HT-29 (cell line): ENCODE results near the gene OSGIN1. TPM values are rescaled to one million over a fixed set of nuclear protein-coding genes. Genes with fewer than 3 reads are reported as not detected.

Experiments used
- DNase-seq: peaks from one replicate; pipeline ENCODE4 v3.0.0-alpha.2; 2015; ENCODE audit warnings: low spot score
- total RNA-seq: library from RNA; depleted of rRNA; stranded (reverse); fragments of >200 nt; shearing (Covaris generic); gene quantifications from 2 replicates; pipeline ENCODE4 v1.2.3, GENCODE V29; 2014

The OSGIN1 gene
- total RNA-seq, 1 experiment from 2014 or later: 16.1 TPM

GRCh38 chr16:83972256-83973008 is 19.4 kb downstream of the OSGIN1 start:
- DNase-seq: no peak

- DNase-seq: no peak
Measured at GRCh38 chr16:83973077-83973476, 20.0 kb downstream of the OSGIN1 start.

GRCh38 chr16:83973581-83974385 is 20.7 kb downstream of the OSGIN1 start:
- DNase-seq: no peak

GRCh38 chr16:83974475-83974874 is 21.4 kb downstream of the OSGIN1 start:
- no peak for DNase-seq

- DNase-seq: no peak
Measured at GRCh38 chr16:83975590-83976260, 22.7 kb downstream of the OSGIN1 start.

- DNase-seq: no peak
Measured at GRCh38 chr16:83977056-83977815, 24.2 kb downstream of the OSGIN1 start.

- DNase-seq: no peak
Measured at GRCh38 chr16:83978401-83978904, 25.4 kb downstream of the OSGIN1 start.

- no peak for DNase-seq
Measured at GRCh38 chr16:83979441-83979840, 26.4 kb downstream of the OSGIN1 start.

- no peak for DNase-seq
Measured at GRCh38 chr16:83980794-83981193, 27.8 kb downstream of the OSGIN1 start.

- no peak for DNase-seq
Measured at GRCh38 chr16:83981799-83982198, 28.8 kb downstream of the OSGIN1 start.

GRCh38 chr16:83983491-83983890 is 30.5 kb downstream of the OSGIN1 start:
- DNase-seq: no peak

- DNase-seq: no peak
Measured at GRCh38 chr16:83989300-83989699, 36.3 kb downstream of the OSGIN1 start.

- no peak for DNase-seq
Measured at GRCh38 chr16:83990492-83990891, 37.5 kb downstream of the OSGIN1 start.

GRCh38 chr16:83992624-83993023 is 39.6 kb downstream of the OSGIN1 start:
- DNase-seq: no peak

- DNase-seq: peak; percentile 20
Measured at GRCh38 chr16:83994087-83994486, 41.0 kb downstream of the OSGIN1 start.

- DNase-seq: no peak
Measured at GRCh38 chr16:83994703-83995102, 41.7 kb downstream of the OSGIN1 start.

GRCh38 chr16:83995754-83996153 is 42.7 kb downstream of the OSGIN1 start:
- peak; percentile 44 for DNase-seq

GRCh38 chr16:83996481-83997252 is 43.6 kb downstream of the OSGIN1 start:
- no peak for DNase-seq

GRCh38 chr16:83998091-83998490 is 45.1 kb downstream of the OSGIN1 start:
- DNase-seq: no peak

GRCh38 chr16:84000989-84001642 is 48.1 kb downstream of the OSGIN1 start:
- no peak for DNase-seq
